Measurements from ENCODE around the gene ACTR3. TPM values are rescaled to one million over a fixed set of nuclear protein-coding genes. Genes with fewer than 3 reads are reported as not detected.

Gene ACTR3
- total RNA-seq, 3 donors from 2014 or later: 217 to 242 (median 227) TPM

DNA sequence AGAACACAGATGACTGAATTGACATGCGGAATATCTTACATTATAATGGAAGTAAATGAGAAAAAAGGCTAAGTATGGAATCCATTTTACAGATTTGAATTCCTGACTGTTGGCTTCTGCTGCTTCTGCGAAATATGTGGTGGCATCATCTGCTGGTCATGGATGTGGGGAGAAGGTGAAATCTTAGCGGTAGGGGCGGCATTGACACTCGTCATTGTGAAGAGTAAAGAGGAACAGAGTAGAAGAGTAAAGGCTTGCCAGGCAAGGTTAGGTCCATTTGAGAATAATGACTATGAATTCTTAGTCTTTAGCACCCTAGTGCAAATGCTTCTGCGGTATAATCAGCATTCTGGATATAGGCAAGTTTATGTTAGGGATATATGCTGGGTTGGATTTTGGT, 32.4 kb downstream of the ACTR3 start:
- Histone ChIP-seq H3K9me3 (no peaks in the 10 kb centered on the region), H3K4me3 (no peak overlapping the region), H3K36me3 (ENCODE audit: low read depth) (no peaks in the 10 kb centered on the region), H3K4me1 (ENCODE audit: low read depth) (peaks cover 6% of the 10 kb centered on the region)
- intact Hi-C loops (cut with DNase I, micrococcal nuclease): no loop called here
- DNase-seq (no peak), ATAC-seq (no peak)
- TF ChIP-seq, protein P1, sequence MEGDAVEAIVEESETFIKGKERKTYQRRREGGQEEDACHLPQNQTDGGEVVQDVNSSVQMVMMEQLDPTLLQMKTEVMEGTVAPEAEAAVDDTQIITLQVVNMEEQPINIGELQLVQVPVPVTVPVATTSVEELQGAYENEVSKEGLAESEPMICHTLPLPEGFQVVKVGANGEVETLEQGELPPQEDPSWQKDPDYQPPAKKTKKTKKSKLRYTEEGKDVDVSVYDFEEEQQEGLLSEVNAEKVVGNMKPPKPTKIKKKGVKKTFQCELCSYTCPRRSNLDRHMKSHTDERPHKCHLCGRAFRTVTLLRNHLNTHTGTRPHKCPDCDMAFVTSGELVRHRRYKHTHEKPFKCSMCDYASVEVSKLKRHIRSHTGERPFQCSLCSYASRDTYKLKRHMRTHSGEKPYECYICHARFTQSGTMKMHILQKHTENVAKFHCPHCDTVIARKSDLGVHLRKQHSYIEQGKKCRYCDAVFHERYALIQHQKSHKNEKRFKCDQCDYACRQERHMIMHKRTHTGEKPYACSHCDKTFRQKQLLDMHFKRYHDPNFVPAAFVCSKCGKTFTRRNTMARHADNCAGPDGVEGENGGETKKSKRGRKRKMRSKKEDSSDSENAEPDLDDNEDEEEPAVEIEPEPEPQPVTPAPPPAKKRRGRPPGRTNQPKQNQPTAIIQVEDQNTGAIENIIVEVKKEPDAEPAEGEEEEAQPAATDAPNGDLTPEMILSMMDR (IDR thresholded peaks at IDR 0.05): no peak

DNA sequence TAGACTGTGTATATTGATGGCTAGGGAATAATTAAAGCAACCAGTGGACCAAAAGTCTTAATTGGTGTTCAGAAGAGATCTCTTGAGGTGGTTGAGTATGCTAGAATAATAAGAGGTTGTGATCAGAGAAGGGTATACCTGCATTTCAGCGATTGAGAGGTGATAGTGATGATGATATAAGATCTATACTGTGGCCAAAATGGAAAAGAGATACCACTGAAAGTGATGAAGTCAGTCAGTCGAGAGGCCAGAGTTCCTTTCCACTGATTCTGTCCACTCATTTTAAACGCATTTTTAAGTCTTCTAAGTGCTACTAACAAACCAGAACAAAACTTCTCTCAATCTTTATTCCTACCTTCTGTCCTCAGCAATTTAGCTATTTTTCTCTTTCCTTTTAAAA, 32.9 kb downstream of the ACTR3 start:
- Histone ChIP-seq H3K4me1 (ENCODE audit: low read depth) (peaks cover 2% of the 10 kb centered on the region), H3K9me3 (no peaks in the 10 kb centered on the region), H3K4me3 (no peak overlapping the region), H3K36me3 (ENCODE audit: low read depth) (no peaks in the 10 kb centered on the region)
- ATAC-seq (no peak), DNase-seq (no peak)
- TF ChIP-seq, protein P1 (IDR thresholded peaks at IDR 0.05): no peak
- intact Hi-C loops (cut with DNase I, micrococcal nuclease): no loop called here

DNA sequence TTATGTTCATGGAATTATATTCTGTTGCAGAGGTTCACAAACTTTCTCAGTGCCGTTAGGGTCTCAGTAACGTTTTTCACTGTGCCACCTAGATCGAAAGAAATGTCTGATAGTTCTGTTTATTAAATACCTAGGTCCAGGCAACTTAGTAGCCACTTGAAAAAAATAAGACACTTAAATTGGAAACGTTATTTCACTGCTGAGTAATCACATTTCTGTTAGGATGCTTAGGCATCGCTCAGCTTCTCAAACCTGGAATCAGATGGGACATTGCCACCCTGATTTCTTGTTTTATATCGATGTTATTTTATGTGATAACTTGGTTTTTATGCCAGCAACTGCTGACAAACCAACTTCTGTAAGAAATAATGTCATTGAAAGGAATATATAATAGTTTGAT, 36.0 kb downstream of the ACTR3 start:
- intact Hi-C loops (cut with DNase I, micrococcal nuclease): no loop called here
- no peaks in the 10 kb centered on the region for H3K4me1 ChIP-seq (ENCODE audit: low read depth)
- TF ChIP-seq, protein P1 (IDR thresholded peaks at IDR 0.05): no peak
- no peak for DNase-seq
- ATAC-seq: no peak
- no peak overlapping the region for H3K4me3 ChIP-seq
- H3K9me3 ChIP-seq: no peaks in the 10 kb centered on the region
- H3K36me3 ChIP-seq (ENCODE audit: low read depth): peaks cover 5% of the 10 kb centered on the region

DNA sequence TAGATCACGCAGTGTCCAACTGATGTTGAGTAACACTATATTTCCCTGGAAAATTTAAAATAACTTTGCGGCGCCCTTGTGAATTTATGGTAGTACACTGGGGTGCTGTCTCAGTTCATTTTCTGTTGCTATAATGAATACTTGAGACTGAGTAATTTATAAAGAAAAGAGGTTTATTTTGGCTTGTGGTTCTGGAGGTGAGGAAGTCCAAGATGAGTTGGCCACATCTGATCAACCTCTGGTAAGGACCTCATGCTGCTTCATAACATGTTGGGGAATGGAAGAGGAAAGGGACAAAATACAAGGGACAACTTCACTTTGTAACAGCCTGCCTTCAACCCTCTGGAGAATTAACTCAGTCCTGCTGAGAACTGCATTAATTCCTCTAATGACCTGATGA, 36.4 kb downstream of the ACTR3 start:
- intact Hi-C loops (cut with DNase I, micrococcal nuclease): no loop called here
- DNase-seq: no peak
- H3K36me3 ChIP-seq (ENCODE audit: low read depth): peaks cover 5% of the 10 kb centered on the region
- no peak overlapping the region for H3K4me3 ChIP-seq
- no peak for ATAC-seq
- H3K9me3 ChIP-seq: no peaks in the 10 kb centered on the region
- TF ChIP-seq, protein P1 (IDR thresholded peaks at IDR 0.05): no peak
- no peaks in the 10 kb centered on the region for H3K4me1 ChIP-seq (ENCODE audit: low read depth)

DNA sequence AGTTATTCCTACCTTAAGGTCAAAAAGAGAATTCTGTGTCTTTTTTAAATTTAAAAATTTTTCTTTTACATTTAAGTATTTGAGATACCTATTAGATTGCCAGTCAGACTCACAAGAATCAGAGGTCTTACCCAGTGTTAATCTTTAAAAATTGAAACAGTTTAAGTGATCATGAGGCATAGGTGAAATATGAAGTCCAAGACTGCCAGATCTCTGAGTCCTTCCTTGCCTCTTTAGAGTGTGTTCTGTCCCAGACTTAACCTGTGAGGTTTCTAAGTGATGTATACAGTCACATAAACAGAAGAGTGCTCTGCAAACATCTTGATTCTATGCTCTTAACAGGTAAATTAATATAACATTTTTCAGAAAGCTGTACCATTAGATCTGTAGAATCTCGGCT, 40.6 kb downstream of the ACTR3 start:
- H3K36me3 ChIP-seq (ENCODE audit: low read depth): peaks cover 5% of the 10 kb centered on the region
- intact Hi-C loops (cut with DNase I, micrococcal nuclease): no loop called here
- TF ChIP-seq, protein P1 (IDR thresholded peaks at IDR 0.05): no peak

DNA sequence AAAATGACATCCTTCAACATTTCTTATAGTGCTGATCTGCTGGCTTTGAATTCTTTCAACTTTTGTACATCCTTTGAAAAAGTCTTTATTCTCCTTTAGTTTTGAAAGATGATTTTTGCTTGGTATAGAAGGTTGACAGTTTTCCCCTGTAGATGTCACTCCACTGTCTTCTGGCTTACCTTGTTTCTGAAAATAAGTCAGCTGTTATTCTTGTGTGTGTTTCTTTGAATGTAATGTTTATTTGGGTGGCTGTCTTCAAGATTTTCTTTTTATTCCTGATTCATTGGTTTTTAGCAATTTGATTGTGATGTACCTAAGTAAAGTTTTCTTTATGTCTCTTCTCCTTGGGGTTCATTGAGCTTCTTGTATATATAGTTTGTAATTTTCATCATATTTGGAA, 47.6 kb downstream of the ACTR3 start:
- H3K36me3 ChIP-seq (ENCODE audit: low read depth): peaks cover 4% of the 10 kb centered on the region
- DNase-seq (no peak), ATAC-seq (no peak)
- intact Hi-C loops (cut with DNase I, micrococcal nuclease): no loop called here
- peaks cover 9% of the 10 kb centered on the region for H3K9me3 ChIP-seq
- no peaks in the 10 kb centered on the region for H3K4me1 ChIP-seq (ENCODE audit: low read depth)
- H3K4me3 ChIP-seq: no peak overlapping the region
- TF ChIP-seq, protein P1 (IDR thresholded peaks at IDR 0.05): no peak

More for the DNA sequence above, 40.6 kb downstream of the ACTR3 start:
- no peaks in the 10 kb centered on the region for H3K9me3 ChIP-seq
- no peaks in the 10 kb centered on the region for H3K4me1 ChIP-seq (ENCODE audit: low read depth)
- ATAC-seq: no peak
- DNase-seq: no peak
- H3K4me3 ChIP-seq: no peak overlapping the region
